ENCODE measurements around the gene DCTD.

Gene DCTD

GRCh38 chr4:182880387-182881356, 36.5 kb downstream of the DCTD start:
- no peak for TF ChIP-seq CTCF (IDR thresholded peaks at IDR 0.05; ENCODE audit: borderline replicate concordance, insufficient read depth, low read depth, low read length)
- no peak overlapping the region for H3K4me3 ChIP-seq (ENCODE audit: low read depth, low read length)

- no peak for TF ChIP-seq CTCF (IDR thresholded peaks at IDR 0.05; ENCODE audit: borderline replicate concordance, insufficient read depth, low read depth, low read length)
These were observed 37.3 kb downstream of the DCTD start for GRCh38 chr4:182879913-182880312.

GRCh38 chr4:182878633-182879495, 38.3 kb downstream of the DCTD start:
- H3K4me3 ChIP-seq (ENCODE audit: low read depth, low read length): no peak overlapping the region
- no peak for TF ChIP-seq CTCF (IDR thresholded peaks at IDR 0.05; ENCODE audit: borderline replicate concordance, insufficient read depth, low read depth, low read length)

More at GRCh38 chr4:182879913-182880312, 37.3 kb downstream of the DCTD start:
- no peak overlapping the region for H3K4me3 ChIP-seq (ENCODE audit: low read depth, low read length)

- TF ChIP-seq CTCF (IDR thresholded peaks at IDR 0.05; ENCODE audit: borderline replicate concordance, insufficient read depth, low read depth, low read length): no peak
- H3K4me3 ChIP-seq (ENCODE audit: low read depth, low read length): no peak overlapping the region
These were observed 39.8 kb downstream of the DCTD start for GRCh38 chr4:182877326-182877883.

GRCh38 chr4:182876427-182876826, 40.8 kb downstream of the DCTD start:
- TF ChIP-seq CTCF (IDR thresholded peaks at IDR 0.05; ENCODE audit: borderline replicate concordance, insufficient read depth, low read depth, low read length): no peak
- H3K4me3 ChIP-seq (ENCODE audit: low read depth, low read length): no peak overlapping the region

- no peak for TF ChIP-seq CTCF (IDR thresholded peaks at IDR 0.05; ENCODE audit: borderline replicate concordance, insufficient read depth, low read depth, low read length)
- no peak overlapping the region for H3K4me3 ChIP-seq (ENCODE audit: low read depth, low read length)
These were observed 41.5 kb downstream of the DCTD start for GRCh38 chr4:182875453-182876405.

All from GM12875 (cell line).